Activated CD8-positive, alpha-beta memory T cell treated with anti-CD3 and anti-CD28 coated beads, Interleukin-2, amount 10 ng/mL, durations not matched to agents 7 days and 5 days (primary cell): ENCODE data around the gene MYO1C. TPM values are rescaled to one million over a fixed set of nuclear protein-coding genes. Genes with fewer than 3 reads are reported as not detected.

Experiments used
- ATAC-seq: fragments of 150-1000 bp; cut with Tn5 transposase; one replicate; pipeline ENCODE4 v1.10.0; 2021; ENCODE audit warnings: moderate library complexity
- CTCF ChIA-PET: fragments of 350-600 bp; sonication (Branson Sonifier 250); formaldehyde crosslinking; loops from one replicate; lab custom pipeline; 2021; ENCODE audit warnings: antibody characterized with exemption; lab: Charles Lee
- DNase-seq: peaks from one replicate; pipeline ENCODE4 v3.0.0-alpha.2; 2020
- H3K27ac Mint-ChIP-seq: one replicate; pipeline ENCODE4 v1.8.0; 2021; ENCODE audit warnings: mild to moderate bottlenecking, mixed read lengths
- H3K27me3 Mint-ChIP-seq: one replicate; pipeline ENCODE4 v1.8.0; 2021; ENCODE audit warnings: mixed read lengths
- H3K36me3 Mint-ChIP-seq: one replicate; pipeline ENCODE4 v1.8.0; 2021; ENCODE audit warnings: mild to moderate bottlenecking, mixed read lengths
- H3K4me1 Mint-ChIP-seq: one replicate; pipeline ENCODE4 v1.8.0; 2021; ENCODE audit warnings: mixed read lengths
- H3K4me3 Mint-ChIP-seq: one replicate; pipeline ENCODE4 v1.8.0; 2021; ENCODE audit warnings: mild to moderate bottlenecking, moderate library complexity, mixed read lengths
- H3K9me3 Mint-ChIP-seq: one replicate; pipeline ENCODE4 v1.8.0; 2022; ENCODE audit warnings: low read depth, mixed read lengths
- total RNA-seq, 2 experiments: library from RNA; stranded (reverse); gene quantifications; one replicate each; pipeline ENCODE4 v1.2.3, GENCODE V29; 2021

Gene MYO1C
- total RNA-seq, 2 experiments from 2014 or later: 50.6 to 58.4 TPM

- Mint-ChIP-seq H3K4me3 (peak overlapping the region; percentile 74), H3K27ac (peak overlapping the region; percentile 87), H3K9me3 (no peaks in the 10 kb centered on the region), H3K27me3 (peaks cover 4% of the 10 kb centered on the region), H3K4me1 (peaks cover 30% of the 10 kb centered on the region), H3K36me3 (peaks cover 5% of the 10 kb centered on the region)
- peak; percentile 36 for ATAC-seq
- CTCF ChIA-PET: interaction anchor here (0.8 to 3.9 kb wide), 3 partner anchors 28 to 142 kb away, joined by 3 to 26 read pairs (median 21); partner anchors contain the start of gene INPP5K
- DNase-seq: peak; percentile 76
Observed at GRCh38 chr17:1487939-1488825, 4.3 kb downstream of the MYO1C start.

- Mint-ChIP-seq H3K4me1 (peaks cover 29% of the 10 kb centered on the region), H3K27me3 (peaks cover 1% of the 10 kb centered on the region), H3K36me3 (peaks cover 5% of the 10 kb centered on the region), H3K4me3 (peak overlapping the region; percentile 74), H3K27ac (peak overlapping the region; percentile 87), H3K9me3 (no peaks in the 10 kb centered on the region)
- ATAC-seq (no peak), DNase-seq (peak; percentile 77)
- CTCF ChIA-PET: interaction anchor here (0.8 to 3.9 kb wide), 4 partner anchors 29 to 143 kb away, joined by 3 to 26 read pairs (median 14); partner anchors contain the start of gene INPP5K
Observed at GRCh38 chr17:1486802-1487695, 5.4 kb downstream of the MYO1C start.

GRCh38 chr17:1485423-1486376 is 6.8 kb downstream of the MYO1C start:
- Mint-ChIP-seq H3K36me3 (peaks cover 5% of the 10 kb centered on the region), H3K27me3 (no peaks in the 10 kb centered on the region), H3K9me3 (no peaks in the 10 kb centered on the region), H3K4me3 (peak overlapping the region; percentile 74), H3K27ac (no peak overlapping the region), H3K4me1 (peaks cover 24% of the 10 kb centered on the region)
- DNase-seq (peak; percentile 77), ATAC-seq (peak; percentile 59)
- CTCF ChIA-PET: interaction anchor here (0.9 to 1.3 kb wide), 5 partner anchors 23 to 120 kb away, joined by 3 to 7 read pairs (median 4); partner anchors contain the start of genes CRK and INPP5K

- CTCF ChIA-PET: interaction anchor here (0.9 to 1.1 kb wide), 4 partner anchors 22 to 120 kb away, joined by 3 to 4 read pairs (median 4); partner anchors contain the start of genes CRK and INPP5K
- Mint-ChIP-seq H3K9me3 (no peaks in the 10 kb centered on the region), H3K36me3 (peaks cover 4% of the 10 kb centered on the region), H3K4me3 (peak overlapping the region; percentile 74), H3K4me1 (peaks cover 19% of the 10 kb centered on the region), H3K27me3 (no peaks in the 10 kb centered on the region), H3K27ac (peak overlapping the region; percentile 64)
- ATAC-seq (peak; percentile 32), DNase-seq (peak; percentile 68)
Observed at GRCh38 chr17:1484676-1485422, 7.6 kb downstream of the MYO1C start.

GRCh38 chr17:1484060-1484535 is 8.4 kb downstream of the MYO1C start:
- H3K9me3 Mint-ChIP-seq: no peaks in the 10 kb centered on the region
- H3K27ac Mint-ChIP-seq: no peak overlapping the region
- no peaks in the 10 kb centered on the region for H3K27me3 Mint-ChIP-seq
- DNase-seq: no peak
- peak overlapping the region; percentile 74 for H3K4me3 Mint-ChIP-seq
- peaks cover 19% of the 10 kb centered on the region for H3K4me1 Mint-ChIP-seq
- ATAC-seq: no peak
- CTCF ChIA-PET: no interaction called here
- peaks cover 6% of the 10 kb centered on the region for H3K36me3 Mint-ChIP-seq

GRCh38 chr17:1482680-1483079 is 9.8 kb downstream of the MYO1C start:
- CTCF ChIA-PET: no interaction called here
- H3K27ac Mint-ChIP-seq: no peak overlapping the region
- DNase-seq: no peak
- peaks cover 15% of the 10 kb centered on the region for H3K4me1 Mint-ChIP-seq
- ATAC-seq: no peak
- H3K27me3 Mint-ChIP-seq: no peaks in the 10 kb centered on the region
- no peaks in the 10 kb centered on the region for H3K9me3 Mint-ChIP-seq
- peaks cover 7% of the 10 kb centered on the region for H3K36me3 Mint-ChIP-seq
- H3K4me3 Mint-ChIP-seq: no peak overlapping the region

DNA sequence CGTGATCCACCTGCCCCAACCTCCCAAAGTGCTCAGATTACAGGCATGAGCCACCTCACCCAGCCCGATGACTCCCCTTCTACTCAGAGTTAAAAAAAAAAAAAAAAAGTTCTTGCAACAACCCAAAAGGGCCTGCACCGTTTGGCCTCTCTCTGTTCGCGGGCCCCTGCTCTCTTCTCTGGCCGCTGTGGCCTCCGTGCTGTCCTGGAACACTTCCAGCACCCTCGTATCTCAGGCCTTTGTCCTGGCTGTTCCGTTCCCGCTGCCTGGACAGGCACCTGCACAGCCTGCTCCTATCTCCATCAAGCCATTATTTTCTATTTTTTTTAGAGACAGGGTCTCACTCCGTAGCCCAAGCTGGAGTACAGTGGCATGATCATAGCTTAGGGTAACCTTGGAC is 10.8 kb downstream of the MYO1C start:
- ATAC-seq: no peak
- Mint-ChIP-seq H3K27ac (no peak overlapping the region), H3K27me3 (no peaks in the 10 kb centered on the region), H3K9me3 (no peaks in the 10 kb centered on the region), H3K4me3 (no peak overlapping the region), H3K36me3 (peaks cover 7% of the 10 kb centered on the region), H3K4me1 (peaks cover 11% of the 10 kb centered on the region)
- no peak for DNase-seq
- CTCF ChIA-PET: no interaction called here

DNA sequence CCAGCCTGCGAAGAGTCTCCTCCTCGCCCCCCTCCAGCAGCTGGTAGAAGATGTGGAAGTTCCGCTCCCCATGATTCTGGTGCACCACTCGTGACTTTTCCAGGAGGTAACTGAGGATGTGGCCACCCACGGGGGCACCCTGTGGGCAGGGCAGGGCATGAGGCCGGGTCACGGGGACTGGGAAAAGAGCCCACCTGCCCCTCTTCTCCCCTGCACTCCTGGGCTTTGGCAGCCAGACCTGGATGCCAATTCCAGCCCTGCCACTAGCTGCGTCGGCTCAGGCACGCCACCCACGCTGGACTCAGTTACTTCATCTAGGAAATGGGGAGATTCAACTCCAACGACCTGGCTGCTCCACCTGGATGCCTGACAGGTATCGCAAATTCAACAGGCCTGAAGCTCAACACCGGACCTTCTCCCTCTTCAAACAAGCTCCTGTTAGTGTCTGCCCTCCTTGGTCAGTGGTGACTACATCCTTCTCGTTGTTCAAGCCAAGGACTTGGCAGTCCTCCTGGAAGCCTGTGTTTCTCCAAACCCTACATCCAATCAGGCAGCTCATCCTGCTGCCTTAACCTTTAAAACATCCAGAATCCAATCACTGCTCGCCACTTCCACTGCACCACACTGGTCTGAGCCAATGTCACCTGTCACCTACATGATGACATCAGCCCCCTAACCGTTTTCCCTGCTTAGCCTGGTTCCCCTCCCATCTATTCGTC is 11.6 kb downstream of the MYO1C start:
- Mint-ChIP-seq H3K27ac (no peak overlapping the region), H3K4me3 (no peak overlapping the region), H3K4me1 (peaks cover 10% of the 10 kb centered on the region), H3K36me3 (peaks cover 7% of the 10 kb centered on the region), H3K9me3 (no peaks in the 10 kb centered on the region), H3K27me3 (no peaks in the 10 kb centered on the region)
- DNase-seq: no peak
- no peak for ATAC-seq
- CTCF ChIA-PET: no interaction called here

DNA sequence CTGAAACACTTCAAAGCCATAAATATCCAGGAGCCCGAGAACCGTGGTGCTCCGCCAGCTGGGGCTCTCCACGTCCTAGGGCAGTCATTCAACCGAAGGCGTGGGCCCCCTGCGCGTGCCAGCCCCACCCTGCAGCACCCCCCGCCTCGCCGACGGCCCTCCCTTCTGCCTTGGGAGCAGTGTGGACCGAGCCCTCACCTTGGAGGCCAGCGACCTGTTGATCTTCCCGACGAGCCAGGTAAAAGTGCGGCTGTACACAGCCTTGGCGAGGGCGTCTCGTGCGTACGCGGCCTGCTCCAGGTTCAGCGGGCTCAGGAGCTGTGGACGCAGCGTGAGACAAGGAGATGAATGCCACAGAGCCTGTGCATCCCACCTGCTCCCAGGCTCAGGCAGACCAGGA is 14.1 kb downstream of the MYO1C start:
- ATAC-seq (no peak), DNase-seq (no peak)
- Mint-ChIP-seq H3K27me3 (no peaks in the 10 kb centered on the region), H3K27ac (no peak overlapping the region), H3K4me3 (no peak overlapping the region), H3K4me1 (peaks cover 5% of the 10 kb centered on the region), H3K9me3 (no peaks in the 10 kb centered on the region), H3K36me3 (peaks cover 6% of the 10 kb centered on the region)
- CTCF ChIA-PET: interaction anchor here (0.5 to 2.1 kb wide), 2 partner anchors 31 to 113 kb away, joined by 3 to 6 read pairs; no protein-coding TSS in a partner anchor

GRCh38 chr17:1475321-1475854 is 17.1 kb downstream of the MYO1C start:
- H3K36me3 Mint-ChIP-seq: peaks cover 9% of the 10 kb centered on the region
- H3K9me3 Mint-ChIP-seq: no peaks in the 10 kb centered on the region
- H3K27ac Mint-ChIP-seq: no peak overlapping the region
- DNase-seq (no peak), ATAC-seq (no peak)
- no peaks in the 10 kb centered on the region for H3K27me3 Mint-ChIP-seq
- CTCF ChIA-PET: interaction anchor here (1.3 kb wide), 1 partner anchor 143 kb away, joined by 3 read pairs; no protein-coding TSS in a partner anchor
- no peak overlapping the region for H3K4me3 Mint-ChIP-seq
- H3K4me1 Mint-ChIP-seq: peaks cover 7% of the 10 kb centered on the region
